Type B pancreatic cell (in vitro differentiated cells): ENCODE data around the gene KCNC1. TPM values are rescaled to one million over a fixed set of nuclear protein-coding genes. Genes with fewer than 3 reads are reported as not detected.

Experiments
- DNase-seq: peaks from one replicate; pipeline ENCODE4 v3.0.0; 2021; ENCODE audit warnings: mixed read lengths; ENCODE audit not compliant: unreplicated experiment; ENCODE audit errors: extremely low spot score
- H3K27ac Mint-ChIP-seq: 2 replicates; pipeline ENCODE4 v1.8.0; 2021; ENCODE audit warnings: mild to moderate bottlenecking, mixed read lengths
- H3K27me3 Mint-ChIP-seq: 2 replicates; pipeline ENCODE4 v1.8.0; 2021; ENCODE audit warnings: mixed read lengths
- H3K36me3 Mint-ChIP-seq: 2 replicates; pipeline ENCODE4 v1.8.0; 2021; ENCODE audit warnings: mixed read lengths
- H3K4me1 Mint-ChIP-seq: one replicate; pipeline ENCODE4 v1.8.0; 2021; ENCODE audit warnings: mixed read lengths; ENCODE audit not compliant: unreplicated experiment
- H3K4me3 Mint-ChIP-seq: 2 replicates; pipeline ENCODE4 v1.8.0; 2021; ENCODE audit warnings: mild to moderate bottlenecking, mixed read lengths
- H3K9me3 Mint-ChIP-seq: 2 replicates; pipeline ENCODE4 v1.8.0; 2021; ENCODE audit warnings: mixed read lengths
- CTCF ChIP-seq: fragments of 200-600 bp; sonication (generic); conservative IDR thresholded peaks from 2 replicates; pipeline ENCODE4 v1.5.0; 2021; ENCODE audit warnings: antibody characterized with exemption, mild to moderate bottlenecking
- total RNA-seq: library from RNA; stranded (reverse); gene quantifications from 2 replicates; pipeline ENCODE4 v1.2.1, GENCODE V29; 2021; ENCODE audit warnings: low replicate concordance

KCNC1 gene
- total RNA-seq, 1 donor from 2014 or later: 2.8 TPM

- no peaks in the 10 kb centered on the region for H3K36me3 Mint-ChIP-seq
- H3K27me3 Mint-ChIP-seq: no peaks in the 10 kb centered on the region
- no peak for TF ChIP-seq CTCF
- DNase-seq: no peak
- no peak overlapping the region for H3K4me3 Mint-ChIP-seq
- no peak overlapping the region for H3K27ac Mint-ChIP-seq
- peaks cover 4% of the 10 kb centered on the region for H3K9me3 Mint-ChIP-seq
- H3K4me1 Mint-ChIP-seq: no peaks in the 10 kb centered on the region
Observed at GRCh38 chr11:17790453-17790852, 55.9 kb downstream of the KCNC1 start.

- no peak overlapping the region for H3K27ac Mint-ChIP-seq
- no peak for DNase-seq
- no peak for TF ChIP-seq CTCF
- no peaks in the 10 kb centered on the region for H3K36me3 Mint-ChIP-seq
- no peaks in the 10 kb centered on the region for H3K4me1 Mint-ChIP-seq
- peaks cover 4% of the 10 kb centered on the region for H3K9me3 Mint-ChIP-seq
- no peak overlapping the region for H3K4me3 Mint-ChIP-seq
- H3K27me3 Mint-ChIP-seq: no peaks in the 10 kb centered on the region
Observed at GRCh38 chr11:17791144-17791543, 56.6 kb downstream of the KCNC1 start.

- DNase-seq: no peak
- no peaks in the 10 kb centered on the region for H3K4me1 Mint-ChIP-seq
- H3K27me3 Mint-ChIP-seq: no peaks in the 10 kb centered on the region
- H3K27ac Mint-ChIP-seq: no peak overlapping the region
- no peak for TF ChIP-seq CTCF
- H3K4me3 Mint-ChIP-seq: no peak overlapping the region
- H3K9me3 Mint-ChIP-seq: peaks cover 4% of the 10 kb centered on the region
- no peaks in the 10 kb centered on the region for H3K36me3 Mint-ChIP-seq
Observed at GRCh38 chr11:17792161-17792560, 57.6 kb downstream of the KCNC1 start.

GRCh38 chr11:17793642-17794170 is 59.1 kb downstream of the KCNC1 start:
- no peak overlapping the region for H3K27ac Mint-ChIP-seq
- H3K27me3 Mint-ChIP-seq: no peaks in the 10 kb centered on the region
- no peak for TF ChIP-seq CTCF
- no peaks in the 10 kb centered on the region for H3K36me3 Mint-ChIP-seq
- H3K4me3 Mint-ChIP-seq: no peak overlapping the region
- H3K9me3 Mint-ChIP-seq: no peaks in the 10 kb centered on the region
- no peak for DNase-seq
- no peaks in the 10 kb centered on the region for H3K4me1 Mint-ChIP-seq

GRCh38 chr11:17794981-17795380 is 60.4 kb downstream of the KCNC1 start:
- Mint-ChIP-seq H3K36me3 (no peaks in the 10 kb centered on the region), H3K27me3 (no peaks in the 10 kb centered on the region), H3K4me1 (no peaks in the 10 kb centered on the region), H3K9me3 (no peaks in the 10 kb centered on the region), H3K27ac (no peak overlapping the region), H3K4me3 (no peak overlapping the region)
- TF ChIP-seq CTCF: no peak
- no peak for DNase-seq

- no peaks in the 10 kb centered on the region for H3K36me3 Mint-ChIP-seq
Observed at GRCh38 chr11:17796154-17796553, 61.6 kb downstream of the KCNC1 start.

More at GRCh38 chr11:17796154-17796553, 61.6 kb downstream of the KCNC1 start:
- H3K27ac Mint-ChIP-seq: no peak overlapping the region
- H3K4me1 Mint-ChIP-seq: no peaks in the 10 kb centered on the region
- DNase-seq: no peak
- no peaks in the 10 kb centered on the region for H3K9me3 Mint-ChIP-seq
- H3K27me3 Mint-ChIP-seq: no peaks in the 10 kb centered on the region
- TF ChIP-seq CTCF: no peak
- H3K4me3 Mint-ChIP-seq: no peak overlapping the region
